ENCODE data around the gene AMN.

DNA sequence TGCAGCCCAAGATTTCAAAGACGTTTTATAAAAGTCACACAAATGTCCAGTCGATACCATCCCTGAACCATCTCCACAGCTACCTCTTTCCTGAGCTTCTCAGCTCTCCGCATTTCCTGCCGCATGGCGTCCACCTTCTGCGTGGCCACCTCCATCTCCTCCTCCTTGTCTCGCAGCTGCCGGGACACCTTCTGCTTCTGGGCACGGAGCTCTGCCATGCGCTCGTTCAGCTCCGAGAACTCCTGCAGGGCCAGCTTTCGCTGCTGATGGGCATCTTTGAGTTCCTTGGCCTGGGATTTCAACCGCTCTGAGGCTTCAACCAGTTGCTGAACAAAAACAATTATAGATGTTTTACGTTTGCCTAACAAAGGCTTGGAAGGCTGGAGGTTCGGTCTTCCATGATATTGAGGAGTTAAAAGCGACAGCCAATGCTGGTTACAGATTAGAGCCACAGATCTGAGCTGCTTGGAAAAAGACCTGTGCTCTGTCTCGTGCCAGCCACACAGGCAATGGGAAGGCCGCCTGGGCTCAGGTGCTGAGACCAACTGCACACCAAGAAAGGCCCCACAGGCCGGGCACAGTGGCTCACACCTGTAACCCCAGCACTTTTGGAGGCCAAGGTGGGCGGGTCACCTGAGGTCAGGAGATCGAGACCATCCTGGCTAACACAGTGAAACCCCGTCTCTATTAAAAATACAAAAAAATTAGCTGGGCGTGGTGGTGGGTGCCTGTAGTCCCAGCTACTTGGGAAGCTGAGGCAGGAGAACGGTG, 49.6 kb downstream of the AMN start:
- TF ChIP-seq EZH2phosphoT487 (IDR thresholded peaks at IDR 0.05; ENCODE audit: insufficient read depth, low read depth) (no peak), EZH2 (IDR thresholded peaks at IDR 0.05; ENCODE audit: insufficient read depth, poor library complexity, severe bottlenecking) (no peak)
